Measurements from ENCODE around the gene HTRA3.

DNA sequence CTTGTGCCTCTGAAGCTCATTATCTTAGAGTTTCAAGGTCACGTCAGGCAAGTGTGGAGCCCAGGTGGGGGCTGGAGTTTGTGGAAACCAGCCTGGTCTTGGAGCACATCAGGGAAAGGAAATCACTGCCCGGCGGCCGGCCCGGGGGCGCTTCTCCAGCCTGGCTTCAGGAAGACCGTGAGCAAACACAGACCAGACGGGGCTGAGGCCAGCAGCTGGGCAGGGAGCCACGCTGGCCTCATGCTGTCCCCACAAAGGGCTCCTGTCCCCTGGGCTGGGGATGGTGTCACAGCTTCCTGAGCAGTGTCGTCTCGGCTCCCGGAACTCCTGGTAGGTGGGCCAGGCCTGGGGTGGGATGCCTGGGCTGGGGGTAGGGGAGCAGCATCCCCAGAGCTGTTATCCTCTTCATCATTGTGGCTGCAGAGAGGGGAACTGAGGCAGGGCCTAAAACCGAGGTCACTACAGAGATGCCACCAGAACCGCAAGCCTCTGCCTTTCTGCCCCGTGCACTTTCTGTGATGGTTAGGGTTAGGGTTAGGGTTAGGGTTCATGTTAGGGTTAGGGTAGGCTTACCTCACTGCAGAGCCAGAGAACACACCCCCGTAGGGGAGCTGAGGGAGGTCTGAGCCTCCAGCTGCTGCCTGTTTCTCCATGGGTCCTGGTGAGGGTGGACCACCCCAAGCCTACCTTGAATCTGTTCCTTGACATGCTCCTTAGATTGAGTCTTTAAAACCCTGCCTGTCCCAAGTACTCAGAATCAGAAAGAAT is 77.5 kb downstream of the HTRA3 start:
- no peak for TF ChIP-seq POLR2A (IDR thresholded peaks at IDR 0.05)
- TF ChIP-seq, protein P1, sequence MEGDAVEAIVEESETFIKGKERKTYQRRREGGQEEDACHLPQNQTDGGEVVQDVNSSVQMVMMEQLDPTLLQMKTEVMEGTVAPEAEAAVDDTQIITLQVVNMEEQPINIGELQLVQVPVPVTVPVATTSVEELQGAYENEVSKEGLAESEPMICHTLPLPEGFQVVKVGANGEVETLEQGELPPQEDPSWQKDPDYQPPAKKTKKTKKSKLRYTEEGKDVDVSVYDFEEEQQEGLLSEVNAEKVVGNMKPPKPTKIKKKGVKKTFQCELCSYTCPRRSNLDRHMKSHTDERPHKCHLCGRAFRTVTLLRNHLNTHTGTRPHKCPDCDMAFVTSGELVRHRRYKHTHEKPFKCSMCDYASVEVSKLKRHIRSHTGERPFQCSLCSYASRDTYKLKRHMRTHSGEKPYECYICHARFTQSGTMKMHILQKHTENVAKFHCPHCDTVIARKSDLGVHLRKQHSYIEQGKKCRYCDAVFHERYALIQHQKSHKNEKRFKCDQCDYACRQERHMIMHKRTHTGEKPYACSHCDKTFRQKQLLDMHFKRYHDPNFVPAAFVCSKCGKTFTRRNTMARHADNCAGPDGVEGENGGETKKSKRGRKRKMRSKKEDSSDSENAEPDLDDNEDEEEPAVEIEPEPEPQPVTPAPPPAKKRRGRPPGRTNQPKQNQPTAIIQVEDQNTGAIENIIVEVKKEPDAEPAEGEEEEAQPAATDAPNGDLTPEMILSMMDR (IDR thresholded peaks at IDR 0.05 in 8 of 11, conservative IDR thresholded peaks at IDR 0.05 in 3 of 11) = no peak
